Activated naive CD4-positive, alpha-beta T cell treated with Interleukin-2 at 50 U/mL for 16 hours (primary cell): Measurements from ENCODE around the gene NABP1.
A peak's percentile ranks its signal among the peaks of the same experiment; 100 is the strongest.

Experiments used
- DNase-seq: peaks from one replicate; pipeline ENCODE4 v3.0.0-alpha.2; 2020

The NABP1 gene

DNA sequence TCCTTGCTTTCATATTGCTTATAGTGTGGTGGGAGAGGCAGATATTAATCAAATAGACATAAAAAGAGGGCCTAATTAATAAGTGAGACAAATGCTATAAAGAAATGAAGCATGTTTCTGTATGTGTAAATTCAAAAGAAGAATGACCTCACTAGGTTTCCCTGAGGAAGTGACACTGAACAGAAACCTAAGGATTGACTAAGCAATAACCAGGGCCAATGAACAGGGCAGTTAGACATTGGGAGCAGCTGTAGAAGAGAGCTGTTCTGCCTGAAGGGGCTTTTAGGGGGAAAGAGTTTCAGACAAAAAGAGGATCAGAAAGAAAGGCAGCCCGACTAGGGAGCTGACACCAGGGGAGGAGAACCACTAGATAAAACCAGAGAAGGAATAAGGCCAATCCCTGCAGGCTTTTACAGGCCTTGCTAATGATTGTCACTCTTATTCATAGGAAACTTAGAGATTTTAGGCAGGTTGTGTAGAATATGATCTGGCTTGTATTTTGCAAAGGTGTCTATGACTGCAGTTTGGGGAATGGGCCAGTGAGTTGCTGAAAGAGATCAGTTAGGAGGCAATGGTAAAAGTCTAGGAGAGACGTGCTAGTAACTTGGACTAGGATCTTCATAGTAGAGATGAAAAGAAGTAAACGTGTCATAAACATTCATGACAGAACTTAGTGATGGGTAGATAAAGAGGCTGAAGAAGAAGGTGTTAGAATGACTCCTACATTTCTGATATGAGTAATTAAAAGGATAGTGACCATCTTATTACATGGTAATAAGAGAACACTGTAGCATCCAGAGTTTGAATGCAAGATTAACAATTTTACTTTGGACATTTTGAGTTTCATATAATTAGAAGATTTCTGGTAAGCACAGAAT lies 26.8 kb upstream of the NABP1 start:
- DNase-seq = no peak

DNA sequence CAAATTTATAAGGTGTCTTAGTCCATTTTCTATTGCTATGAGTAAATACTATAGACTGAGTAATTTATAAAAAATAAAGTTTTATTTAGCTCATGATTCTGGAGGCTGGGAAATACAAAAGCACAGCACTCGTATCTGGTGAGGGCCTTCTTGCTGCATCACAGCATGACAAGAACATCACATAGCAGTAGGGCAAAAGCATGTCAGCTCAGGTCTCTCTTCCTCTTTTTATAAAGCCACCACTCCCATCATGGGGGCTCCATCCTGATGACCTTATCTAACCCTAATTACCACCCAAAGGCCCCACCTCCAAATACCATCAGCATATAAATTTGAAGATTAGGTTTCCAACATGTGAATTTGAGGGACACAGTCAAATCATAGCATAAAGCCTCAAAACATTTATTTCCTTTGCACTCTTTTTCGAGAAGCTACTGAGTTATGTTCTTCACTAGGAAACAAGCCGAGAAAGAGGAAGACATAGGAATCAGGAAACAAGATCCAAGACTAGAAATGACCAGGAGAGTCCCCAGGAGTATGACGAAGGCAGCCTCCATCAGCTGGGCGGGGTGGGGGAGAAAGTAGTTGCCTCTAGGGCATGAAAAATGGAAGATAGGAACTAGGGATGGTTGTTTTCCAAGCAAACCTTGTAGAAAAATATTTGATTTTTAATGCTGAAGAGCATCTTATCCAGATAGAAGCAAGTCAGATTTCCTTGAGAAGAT lies 24.1 kb upstream of the NABP1 start:
- DNase-seq = no peak

DNA sequence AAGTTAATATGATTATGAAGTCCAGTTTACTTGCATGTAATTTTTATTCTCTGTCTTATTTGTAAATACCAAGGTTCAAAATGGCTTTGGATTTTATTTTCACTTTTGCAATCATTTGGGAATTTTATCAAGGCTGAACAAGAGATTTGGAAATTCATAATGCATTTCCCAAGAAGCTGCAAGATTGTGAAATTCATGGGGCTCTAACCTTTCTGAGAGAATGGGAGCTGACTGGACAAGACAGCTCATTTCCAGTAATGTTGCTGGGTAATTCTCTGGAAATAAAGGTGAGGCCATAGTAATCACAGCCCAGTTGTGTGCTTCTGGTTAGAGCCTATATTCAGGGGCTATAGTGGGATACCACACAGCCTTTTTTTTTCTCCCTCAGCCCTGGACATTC lies 21.5 kb upstream of the NABP1 start:
- no peak for DNase-seq

DNA sequence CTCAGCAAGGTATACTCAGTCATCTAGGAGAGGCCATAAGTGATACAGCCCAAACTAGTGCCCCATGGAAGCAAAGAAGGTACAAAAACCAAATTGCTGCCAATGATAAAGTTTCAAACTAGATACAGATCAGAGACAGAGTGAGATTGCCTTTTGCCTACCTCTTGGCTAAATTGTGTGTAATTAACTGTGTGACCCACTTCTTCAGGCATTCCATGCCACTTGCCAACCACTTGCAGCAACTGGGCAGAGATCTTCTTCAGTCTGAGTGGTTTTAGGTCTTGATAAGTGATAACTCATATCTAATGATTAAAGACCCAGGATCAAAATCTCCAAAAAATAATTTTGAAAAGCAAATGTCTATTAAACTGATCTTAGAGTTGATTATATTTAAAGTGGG lies 21.1 kb upstream of the NABP1 start:
- DNase-seq = no peak

DNA sequence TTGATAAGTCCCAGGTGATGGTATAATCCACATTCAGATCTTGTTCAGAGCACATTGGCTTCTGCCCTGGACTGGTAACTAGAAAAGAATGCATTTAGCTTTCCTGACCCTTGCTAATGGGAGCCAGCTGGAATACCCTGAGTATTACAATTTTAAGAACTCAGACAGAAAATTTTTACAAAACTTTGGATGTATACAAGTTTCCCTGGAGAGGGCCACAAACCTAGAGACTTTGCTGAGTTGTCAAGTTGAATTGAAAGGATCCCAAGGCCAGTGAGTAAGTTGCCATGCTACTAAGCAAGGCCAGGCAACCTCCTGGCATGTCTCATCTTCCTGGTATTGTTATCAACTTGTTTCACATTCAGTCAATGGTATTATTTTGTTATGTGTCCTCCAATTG lies 20.0 kb upstream of the NABP1 start:
- DNase-seq = no peak

DNA sequence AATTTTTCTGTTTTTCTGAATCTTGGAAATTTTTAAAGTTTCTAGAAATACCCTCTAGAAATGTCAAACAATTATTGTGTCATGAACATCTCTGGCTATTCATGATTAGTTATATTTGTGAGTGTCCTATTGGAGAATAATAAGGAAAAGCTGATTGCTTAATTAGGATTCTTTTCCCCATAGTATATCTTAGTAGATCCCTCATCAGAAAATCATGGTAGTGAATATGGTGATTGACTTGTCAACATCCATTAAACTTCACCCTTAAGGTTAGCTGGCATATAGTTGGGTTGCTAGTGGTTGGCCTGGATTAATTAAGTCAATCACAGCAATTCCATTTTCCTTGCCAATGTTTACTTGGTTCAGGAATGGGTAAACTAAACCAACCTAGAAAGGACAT lies 18.7 kb upstream of the NABP1 start:
- no peak for DNase-seq

DNA sequence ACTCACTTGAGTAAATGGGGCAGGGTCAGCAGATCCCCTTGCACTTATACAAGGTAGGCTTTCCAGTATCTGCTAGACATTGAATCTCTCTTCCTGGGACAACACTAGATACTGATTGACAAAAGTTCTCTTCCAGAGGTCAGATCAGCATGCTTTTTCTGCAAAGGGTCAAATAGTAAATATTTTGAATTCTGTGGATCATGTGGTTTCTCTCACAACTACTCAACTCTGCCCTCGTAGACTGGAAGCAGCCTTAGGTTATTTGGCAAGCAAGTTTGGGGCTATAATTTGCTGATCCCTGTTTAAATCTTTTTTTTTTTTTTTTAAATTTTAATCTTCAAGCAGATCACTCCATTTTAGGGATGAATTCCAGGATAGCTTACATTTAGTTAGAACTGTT lies 17.4 kb upstream of the NABP1 start:
- DNase-seq = no peak

DNA sequence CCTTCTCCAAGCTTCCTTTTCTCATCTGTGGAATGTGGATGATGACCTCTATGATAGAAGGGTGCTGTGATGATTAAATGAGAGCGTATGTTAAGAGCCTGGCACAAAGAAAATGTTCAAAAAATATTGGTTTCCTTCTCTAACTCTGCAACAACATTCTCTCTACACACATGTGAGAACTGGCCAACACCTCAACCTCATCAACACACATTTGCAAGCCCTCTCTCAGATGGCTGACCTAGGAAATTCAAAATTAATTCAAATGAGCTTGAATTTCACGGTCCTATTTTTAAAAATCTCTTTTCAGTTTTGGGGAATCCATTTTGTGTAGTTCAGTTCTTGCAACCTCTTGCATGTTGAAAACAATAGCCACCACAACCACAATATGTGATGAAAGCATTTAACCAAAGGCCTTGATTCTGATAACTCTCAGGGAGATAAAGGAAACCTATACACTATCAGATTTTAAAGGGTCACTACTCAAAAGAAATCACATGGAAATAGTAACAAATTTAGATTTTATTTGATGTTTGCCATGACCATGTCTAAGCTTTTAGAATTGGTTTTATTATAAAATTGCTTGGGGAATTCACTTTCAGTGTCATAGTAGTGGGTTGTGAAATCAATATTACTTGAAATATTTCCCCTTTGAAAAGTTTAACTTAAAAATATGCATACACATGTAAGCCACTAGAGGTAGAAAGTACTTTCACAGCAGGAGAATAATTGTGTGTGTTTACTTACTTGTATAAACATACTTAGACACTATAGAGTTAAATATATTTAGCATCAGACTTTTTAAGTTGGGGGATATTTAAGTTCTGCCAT lies 16.6 kb upstream of the NABP1 start:
- DNase-seq = no peak

DNA sequence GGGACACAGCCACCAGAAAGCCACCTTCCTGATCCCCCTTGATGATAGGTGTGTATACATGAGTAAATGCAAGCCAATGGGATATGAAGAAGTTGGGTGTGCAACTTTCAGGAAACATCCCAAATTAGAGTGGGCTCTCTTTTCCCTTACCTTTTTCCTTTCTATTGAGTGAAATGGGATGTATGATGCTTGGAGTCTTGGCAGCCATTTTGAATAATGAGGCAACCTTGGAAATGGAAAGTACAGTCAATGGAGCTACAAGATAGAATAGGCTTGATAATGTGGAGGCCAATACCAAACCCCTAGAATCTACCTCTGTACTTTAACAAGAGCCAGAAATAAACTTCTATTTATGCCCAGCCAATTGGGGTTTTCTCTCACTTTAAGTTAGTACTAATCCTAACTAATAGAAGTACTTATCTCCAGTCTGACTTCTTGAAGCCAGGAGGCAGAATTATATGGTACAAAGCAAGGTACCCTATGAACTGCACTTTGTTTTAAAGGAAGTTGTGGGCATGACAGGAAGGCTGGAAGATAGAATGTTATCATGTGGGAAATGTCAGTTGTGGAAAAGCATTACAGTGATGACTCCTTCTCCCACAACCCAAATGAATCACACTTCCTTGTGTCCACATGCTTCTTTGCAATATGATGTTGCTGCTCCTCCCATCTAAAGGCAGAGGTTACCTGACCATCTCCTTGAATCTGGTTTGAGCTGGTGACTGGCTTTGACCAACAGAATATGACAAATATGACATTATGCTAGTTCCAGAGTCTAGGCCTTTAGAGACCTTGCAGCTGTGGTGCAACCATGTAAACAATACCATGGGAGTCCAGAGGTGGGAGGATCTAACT lies 12.9 kb upstream of the NABP1 start:
- DNase-seq = no peak

DNA sequence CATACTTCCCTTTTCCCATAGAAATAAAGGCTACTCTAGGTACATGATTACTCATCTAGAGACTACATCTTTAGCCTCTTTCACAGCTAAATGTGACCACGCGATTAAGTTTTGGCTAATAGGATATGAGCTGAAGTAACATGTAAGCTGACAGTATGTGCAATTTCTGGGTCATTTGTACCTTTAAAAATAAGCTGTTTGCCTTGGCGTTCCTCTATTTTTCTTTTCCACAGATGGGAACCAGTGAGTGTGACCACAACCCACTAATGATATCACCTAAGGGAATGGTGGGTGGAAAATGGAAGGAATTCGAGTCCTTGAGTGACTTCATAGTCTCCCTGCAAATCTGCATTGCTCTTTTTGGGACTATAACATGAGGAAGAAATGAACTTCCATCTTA lies 11.7 kb upstream of the NABP1 start:
- no peak for DNase-seq

DNA sequence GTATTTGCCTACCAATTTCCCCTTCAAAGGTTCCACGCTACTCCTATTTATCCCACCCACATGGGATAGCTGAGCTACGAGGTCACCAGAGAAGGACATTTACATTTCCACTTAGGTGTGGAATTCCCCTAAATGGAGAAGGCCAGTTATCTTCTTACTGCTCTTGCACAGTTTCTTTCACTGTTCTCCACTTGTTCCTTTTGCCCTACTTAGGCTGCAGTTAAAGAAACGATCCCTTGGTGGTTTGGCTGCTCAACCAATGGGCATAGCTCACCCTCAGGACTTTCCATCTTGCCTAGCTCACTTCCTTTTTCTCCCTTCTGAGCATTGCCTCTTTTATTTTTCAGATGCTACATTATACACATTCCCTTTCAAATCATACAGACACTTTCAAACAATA lies 11.2 kb upstream of the NABP1 start:
- no peak for DNase-seq

DNA sequence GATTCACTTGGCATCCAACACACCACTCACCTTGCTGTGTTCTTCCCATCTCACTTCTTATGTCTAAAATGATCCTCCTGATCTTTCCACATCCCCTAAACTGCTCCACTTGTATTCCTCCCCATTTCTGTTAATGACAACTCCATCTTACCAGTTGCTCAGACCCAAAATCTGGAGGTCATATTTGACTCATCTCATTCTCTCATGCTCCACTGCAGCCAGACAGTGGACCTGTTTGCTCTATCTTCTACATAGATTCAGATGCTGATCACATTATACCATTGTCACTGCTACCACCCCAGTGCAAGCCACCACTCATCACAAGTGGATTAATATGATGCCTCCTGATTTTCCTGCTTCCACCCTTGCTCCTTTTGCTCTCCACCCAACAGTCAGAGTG lies 7.9 kb upstream of the NABP1 start:
- DNase-seq = no peak

DNA sequence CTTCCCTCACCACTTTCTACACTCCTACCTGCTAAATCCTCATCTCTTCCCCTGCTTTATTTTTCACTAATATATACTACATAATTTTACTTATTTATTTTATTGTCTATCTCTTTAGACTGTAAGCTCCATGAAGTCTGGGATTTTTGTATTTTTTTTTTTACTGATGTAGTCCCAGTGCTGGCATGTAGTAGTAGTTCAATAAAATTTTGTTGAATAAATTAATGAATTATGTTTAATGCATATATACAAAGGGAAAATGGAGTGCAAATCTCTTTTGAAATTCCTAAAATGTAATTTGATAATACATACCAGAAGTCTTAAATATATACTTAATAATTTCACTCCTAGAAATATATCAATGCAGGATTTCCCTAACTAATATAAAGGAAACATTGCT lies 7.1 kb upstream of the NABP1 start:
- no peak for DNase-seq

DNA sequence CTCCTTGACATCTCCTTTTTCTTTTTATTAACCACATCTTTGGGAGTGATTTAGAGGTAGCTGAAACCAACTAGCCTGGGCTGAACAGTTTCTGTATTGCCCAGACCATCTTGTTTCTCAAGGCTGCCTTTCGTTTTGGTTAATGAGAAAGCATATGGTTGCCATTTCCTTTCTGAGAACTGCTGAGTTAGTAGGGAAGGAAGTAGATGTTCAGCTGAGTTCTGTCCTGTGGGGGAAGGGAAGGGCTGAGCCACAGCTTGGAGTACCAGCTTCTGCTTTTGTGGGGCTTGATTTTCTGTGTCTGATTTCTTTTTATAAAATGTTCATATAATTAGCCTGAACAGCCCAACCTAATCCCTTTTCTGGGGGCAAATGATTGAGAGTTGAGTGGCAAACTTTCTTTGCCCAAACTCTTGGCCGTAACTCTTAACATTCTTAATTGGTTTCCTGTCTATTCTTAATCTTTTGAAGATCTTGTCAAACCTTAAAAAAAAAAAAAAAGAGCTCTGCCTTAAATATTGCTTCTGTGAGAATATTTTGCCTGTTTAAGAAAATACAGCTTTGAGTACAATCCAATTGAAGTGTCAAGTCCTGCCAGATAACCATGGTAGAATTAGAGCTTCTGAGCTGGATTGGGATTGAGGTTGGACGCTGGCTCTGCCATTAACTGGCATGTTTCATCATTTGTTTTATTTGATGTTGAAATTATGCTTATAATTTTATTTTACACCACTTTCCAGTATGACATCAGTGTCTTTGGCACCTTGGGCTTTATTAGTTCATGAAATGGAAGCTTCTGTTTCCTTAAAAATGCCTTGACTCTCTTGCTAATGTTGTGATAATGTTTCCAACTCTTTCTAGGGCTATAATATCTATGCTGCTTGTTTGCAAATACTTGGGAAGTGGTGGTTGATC lies 1.9 kb upstream of the NABP1 start:
- peak; percentile 53 for DNase-seq

DNA sequence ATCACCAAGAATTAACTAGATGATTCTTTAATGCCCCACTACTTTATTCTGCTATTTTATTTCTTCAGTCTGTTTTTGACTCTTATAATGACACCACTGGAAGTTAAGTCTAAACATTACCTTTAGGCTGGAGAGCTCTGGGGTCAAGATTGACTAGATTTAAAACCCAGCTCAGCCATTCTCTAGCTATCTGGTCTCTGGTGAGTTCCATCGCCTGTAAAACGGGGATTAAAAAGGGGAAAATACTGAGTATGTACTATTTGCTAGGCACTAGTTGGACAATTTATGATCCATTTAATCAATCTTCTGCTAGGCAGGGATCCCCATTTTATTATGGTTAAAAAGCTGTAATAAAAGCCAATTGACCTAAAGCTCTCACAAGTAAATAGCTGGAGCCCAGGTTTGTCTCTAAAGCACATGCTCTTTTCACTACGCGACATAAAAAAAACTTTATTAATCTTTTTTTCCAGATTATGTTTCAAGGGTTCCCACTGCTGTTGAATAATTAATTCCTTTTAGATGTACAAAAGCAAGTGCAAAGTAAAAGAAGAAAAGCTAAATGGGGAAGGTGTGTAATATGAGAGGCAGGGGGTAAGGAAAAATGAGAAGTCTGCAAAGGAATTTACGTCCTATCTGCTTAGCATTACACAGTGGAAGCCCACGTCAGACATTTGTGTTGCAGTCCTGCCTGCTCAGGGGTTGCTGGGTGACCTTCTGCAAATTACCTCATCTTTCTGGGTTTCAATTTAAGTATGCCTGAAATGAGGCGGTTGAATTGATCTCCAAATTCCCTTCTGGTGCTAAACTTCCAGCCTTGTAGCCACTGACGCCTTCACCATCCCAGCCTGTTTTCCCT lies 918 bp upstream of the NABP1 start:
- peak; percentile 51 for DNase-seq

DNA sequence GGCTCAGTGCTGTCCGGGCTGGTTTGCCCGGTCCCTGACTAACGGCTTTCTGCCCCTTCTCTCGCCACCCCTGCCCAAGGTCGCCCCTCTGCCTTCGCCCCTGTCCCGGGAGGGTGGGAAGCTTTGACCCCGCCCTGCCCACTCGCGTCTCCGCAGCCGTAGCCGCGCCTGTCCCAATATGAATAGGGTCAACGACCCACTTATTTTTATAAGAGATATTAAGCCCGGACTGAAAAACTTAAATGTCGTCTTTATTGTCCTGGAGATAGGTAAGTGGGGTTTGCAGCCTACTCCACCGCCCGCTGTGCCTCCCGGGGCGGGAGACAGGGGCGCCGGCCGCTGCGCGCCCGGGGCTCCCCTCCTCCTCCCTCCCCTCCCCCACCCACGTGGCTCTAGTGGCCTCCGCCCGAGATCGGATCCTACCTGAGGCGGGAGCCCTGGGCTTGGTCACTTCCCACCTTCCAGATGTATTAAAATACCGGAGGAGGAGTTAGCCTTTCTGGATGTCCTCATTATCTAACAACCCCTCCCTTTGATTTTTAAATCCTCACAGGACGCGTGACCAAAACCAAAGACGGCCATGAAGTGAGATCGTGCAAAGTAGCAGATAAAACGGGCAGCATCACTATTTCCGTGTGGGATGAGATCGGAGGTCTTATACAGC lies 633 bp downstream of the NABP1 start:
- peak; percentile 67 for DNase-seq

DNA sequence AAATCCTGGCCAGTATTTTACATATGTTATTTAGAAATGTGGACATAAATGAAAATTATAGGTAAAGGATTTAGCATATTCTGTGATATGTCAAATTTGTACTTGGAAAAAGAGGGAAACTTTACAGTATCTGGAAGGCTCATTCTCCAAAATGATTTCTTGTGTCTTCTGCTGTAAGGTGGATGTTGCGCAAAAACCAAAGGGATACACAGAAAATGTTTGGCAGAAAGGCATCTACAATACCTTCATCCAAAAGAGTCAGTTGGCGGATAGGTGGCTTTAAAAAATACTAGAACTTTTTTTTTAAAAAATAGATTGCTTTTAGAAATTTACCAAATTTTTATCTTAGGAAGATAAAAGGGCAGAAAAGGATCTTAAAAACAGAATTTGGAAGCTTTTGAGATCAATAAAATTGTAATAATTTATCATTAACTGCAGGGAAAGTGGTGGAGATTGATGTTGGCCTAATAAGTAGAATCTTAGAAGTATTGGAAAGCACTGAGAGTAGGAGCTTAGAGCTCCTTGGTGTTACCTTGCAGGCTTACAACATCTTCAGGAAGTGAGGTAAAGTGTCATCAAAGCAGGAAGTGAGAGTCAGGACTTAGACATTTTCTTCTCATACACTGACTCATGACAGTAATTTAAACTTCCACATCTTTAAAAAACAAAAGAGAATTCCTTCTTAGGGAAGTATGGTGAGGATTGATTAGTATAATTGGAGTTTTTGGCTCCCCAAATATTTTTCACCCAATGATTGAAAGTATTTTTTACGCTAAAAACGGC lies 2.1 kb downstream of the NABP1 start:
- no peak for DNase-seq

DNA sequence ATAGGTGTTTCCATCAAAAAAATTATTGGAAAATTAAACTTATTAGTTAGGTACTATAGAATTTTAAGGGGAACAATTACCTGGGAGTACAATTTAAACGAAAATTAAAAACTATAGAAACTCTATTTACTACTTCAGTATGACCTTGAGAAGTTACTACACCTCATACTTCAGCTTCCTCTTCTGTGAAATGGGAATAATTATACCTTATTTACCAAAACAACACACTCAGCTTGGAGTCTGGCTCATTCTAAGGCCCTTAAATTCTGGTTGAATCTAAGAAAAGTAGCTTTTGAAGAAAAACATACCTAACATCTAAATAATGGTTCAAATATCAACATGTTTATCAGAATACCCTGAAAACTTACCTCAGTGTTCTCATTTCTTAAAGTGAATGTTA lies 2.7 kb downstream of the NABP1 start:
- DNase-seq = no peak

DNA sequence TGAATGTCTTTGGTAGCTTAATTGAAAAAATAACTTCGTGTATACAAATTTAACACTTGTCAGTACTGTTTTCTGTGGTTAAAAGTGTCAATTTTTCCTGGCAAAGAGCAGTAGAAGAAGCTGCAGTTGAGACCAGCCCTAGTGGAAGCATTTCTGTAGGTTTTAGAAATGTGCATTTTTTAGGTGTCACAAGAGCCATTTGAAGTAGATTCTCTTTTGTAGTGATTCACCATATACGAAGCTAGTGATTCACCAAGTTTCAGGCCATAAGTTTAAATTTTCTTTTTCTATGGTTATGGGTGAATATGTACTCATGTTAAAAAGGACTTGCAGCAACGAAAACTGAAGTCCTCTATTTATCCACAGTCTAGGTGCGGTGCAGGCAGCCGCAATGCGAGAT lies 4.2 kb downstream of the NABP1 start:
- no peak for DNase-seq
